ENCODE results near the gene NCKAP5L.

The NCKAP5L gene

DNA sequence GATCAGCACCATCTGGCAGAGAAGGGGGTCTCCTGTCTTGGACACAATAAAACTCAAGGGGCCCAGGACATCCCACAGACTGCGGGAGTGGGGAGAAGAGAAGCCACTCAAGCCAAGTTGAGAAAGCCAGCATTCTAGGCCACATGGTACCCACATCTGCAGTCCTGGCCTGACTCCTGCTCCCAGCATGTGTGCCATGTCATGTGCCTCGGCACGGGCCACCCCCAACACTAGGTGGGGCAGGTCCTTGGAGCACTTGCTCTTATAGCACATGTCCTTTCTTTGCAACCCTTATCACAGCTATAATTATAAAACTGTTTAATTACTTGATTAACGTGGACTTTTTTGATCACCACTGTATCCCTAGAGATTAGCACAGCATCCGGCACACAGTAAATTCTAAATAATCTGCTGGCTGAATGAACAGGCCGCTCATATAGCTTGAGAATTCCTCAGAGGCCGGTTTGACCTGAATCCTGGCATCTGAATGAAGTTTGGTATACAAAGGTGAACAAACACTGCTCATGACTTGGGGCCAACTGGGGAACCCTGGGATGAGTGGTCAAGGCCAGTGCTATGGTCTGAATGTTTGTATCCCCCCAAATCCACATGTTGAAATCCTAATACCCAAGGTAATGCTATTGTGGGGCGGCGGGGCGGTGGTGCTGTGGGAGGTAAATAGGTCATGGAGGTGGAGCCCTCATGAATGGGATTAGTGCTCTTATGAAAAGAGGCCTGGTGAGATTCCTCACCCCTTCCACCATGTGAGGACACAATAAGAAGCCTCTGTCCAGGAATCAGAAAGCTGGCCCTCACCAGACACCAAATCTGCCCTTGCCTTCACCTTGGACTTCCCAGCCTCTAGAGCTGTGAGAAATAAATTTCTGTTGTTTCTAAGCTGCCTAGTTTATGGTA is 6.6 kb downstream of the NCKAP5L start:
- DNase-seq: no peak

DNA sequence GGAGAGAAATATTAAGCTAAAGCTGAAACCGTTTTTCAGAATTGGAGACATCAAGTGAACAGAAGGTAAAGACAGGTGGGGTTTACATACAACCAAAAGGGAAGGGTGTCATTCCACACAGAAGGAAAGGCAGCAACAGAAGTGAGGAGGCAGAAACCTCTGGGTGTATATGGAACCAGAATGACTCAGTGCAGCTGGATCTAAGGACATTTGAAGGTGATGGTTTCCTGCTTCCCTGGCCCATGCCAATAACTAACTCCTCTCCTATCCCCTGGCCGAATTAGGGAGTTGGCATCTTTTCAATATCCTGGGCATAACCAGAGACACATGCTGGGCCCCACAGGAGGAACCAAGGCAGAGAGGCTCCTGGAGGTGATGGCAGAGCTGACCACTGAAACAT is 8.4 kb downstream of the NCKAP5L start:
- no peak for DNase-seq

DNA sequence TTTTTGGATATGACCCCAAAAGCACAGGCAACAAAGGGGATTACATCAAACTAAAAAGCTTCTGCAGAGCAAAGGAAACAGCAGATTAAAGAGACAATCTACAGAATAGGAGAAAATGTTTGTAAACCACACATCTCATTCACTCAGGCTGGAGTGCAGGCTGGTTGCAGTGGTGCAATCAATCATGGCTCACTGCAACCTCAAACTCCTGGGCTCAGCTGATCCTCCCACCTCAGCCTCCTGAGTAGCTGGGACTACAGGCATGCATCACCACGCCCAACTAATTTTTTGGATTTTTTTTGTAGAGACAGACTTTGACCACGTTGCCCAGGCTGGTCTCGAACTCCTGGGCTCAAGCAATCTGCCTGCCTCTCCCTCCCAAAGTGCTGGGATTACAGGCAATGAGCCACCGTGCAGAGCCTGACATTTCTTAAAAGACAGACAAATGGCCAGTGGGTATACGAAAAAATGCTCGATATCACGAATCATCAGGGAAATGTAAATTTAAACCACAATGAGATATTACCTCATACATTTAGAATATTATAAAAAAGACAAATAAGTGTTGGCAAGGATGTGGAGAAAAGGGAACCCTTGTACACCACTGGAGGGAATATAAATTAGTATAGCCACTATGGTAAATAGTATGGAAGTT is 9.8 kb downstream of the NCKAP5L start:
- no peak for DNase-seq

DNA sequence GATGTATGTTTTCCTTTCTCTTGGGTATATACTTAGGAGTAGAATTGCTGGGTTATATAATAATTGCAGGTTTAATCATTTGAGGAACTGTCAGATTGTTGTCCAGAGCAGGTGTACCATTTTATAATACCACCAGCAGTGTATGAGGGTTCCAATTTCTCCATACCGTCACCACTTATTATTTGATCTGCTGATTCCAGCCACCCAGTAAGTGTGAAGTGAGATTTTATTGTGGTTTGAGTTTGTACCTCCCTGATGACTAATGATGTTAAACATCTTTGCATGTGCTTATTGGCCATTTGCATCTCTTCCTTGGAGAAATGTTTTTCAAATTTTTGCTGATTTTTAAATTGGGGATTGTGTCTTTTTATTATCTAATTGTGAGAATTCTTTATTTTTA is 15.1 kb downstream of the NCKAP5L start:
- DNase-seq: no peak

DNA sequence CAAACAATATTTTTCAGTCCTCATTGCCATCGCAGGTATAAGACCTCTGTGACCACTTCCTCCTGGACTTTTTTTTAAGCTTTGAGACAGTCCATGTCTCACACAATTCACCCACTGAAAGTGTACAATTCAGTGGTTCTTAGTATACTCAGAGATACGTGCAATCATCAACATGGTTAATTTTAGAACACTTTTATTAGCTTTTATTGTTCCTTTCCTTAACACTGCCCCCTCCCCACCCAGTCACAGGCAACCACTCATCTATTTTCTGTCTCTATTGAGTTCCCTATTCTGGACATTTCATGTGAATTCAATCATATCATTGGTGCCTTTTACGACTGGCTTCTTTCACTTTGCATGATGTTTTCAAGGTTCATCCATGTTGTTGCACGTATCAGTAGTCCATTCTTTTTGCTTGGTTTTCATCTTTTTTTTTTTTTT is 16.2 kb downstream of the NCKAP5L start:
- DNase-seq: no peak

DNA sequence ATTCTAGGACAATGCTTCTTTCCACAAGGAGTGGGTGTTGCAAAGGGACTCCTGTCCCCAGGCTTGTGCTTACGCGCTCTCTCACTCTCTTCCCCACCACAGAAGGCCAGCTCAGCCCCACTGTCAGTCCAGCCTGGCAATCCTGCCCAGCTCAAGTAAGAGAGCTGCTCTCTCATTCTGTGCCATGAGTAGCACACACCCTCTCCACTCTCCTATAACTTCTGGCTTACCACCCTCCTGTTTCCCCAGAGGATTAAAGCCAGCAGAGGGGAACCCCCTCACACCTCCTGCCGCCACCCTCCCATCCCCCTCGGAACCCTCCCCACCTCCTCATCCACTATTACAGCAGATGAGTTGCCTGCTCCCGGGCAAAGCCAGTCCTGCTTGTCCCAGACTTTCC is 17.1 kb downstream of the NCKAP5L start:
- no peak for DNase-seq

DNA sequence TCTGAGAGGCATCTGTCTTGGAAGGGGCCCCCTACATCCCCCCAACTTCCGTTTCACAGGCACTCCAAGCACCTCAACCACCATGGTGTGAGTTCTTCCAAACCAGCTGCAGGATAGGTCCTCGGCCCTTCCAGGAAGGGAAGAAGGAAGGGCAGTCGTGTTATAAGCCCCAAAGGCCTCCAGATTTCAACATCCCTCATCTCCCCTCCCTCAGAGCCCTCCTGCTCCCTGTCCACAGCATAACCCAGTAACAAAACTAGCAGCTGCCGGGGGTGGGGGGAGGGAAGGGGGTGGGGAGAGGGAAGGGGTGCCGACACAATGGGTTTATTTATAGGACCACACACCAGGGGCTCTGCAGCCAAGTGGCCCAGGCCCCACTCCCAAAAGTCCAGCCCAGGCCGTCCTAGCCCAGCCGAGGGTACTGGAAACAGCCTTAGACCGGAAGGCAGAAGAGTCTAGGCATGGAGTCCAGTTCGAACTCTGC is 18.3 kb downstream of the NCKAP5L start:
- DNase-seq: no peak

DNA sequence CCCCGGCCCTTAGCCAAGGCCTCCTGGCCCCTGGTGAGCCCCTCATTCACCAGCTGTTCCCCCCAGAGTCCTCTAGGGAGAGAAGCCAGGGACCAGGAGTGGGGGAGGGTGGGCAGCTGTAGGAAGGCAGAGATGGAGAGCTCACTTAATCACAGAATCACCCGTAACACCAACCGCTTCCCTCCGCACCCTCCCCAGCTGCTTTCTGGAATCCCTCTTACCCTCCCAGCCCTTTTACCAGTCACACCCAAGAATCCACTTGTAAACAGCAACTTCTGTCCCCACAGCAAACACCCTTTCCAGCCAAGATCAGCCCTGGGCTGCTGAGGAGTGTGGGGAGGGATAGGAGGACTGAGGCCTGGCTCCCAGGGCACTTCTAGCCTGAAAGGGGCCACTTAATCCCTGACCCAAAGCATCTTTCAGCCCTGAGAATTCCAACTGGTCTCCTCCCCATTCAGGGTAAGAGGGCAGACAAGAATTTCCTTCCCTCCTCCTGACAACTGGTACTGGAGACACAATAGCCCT is 18.8 kb downstream of the NCKAP5L start:
- DNase-seq: no peak

DNA sequence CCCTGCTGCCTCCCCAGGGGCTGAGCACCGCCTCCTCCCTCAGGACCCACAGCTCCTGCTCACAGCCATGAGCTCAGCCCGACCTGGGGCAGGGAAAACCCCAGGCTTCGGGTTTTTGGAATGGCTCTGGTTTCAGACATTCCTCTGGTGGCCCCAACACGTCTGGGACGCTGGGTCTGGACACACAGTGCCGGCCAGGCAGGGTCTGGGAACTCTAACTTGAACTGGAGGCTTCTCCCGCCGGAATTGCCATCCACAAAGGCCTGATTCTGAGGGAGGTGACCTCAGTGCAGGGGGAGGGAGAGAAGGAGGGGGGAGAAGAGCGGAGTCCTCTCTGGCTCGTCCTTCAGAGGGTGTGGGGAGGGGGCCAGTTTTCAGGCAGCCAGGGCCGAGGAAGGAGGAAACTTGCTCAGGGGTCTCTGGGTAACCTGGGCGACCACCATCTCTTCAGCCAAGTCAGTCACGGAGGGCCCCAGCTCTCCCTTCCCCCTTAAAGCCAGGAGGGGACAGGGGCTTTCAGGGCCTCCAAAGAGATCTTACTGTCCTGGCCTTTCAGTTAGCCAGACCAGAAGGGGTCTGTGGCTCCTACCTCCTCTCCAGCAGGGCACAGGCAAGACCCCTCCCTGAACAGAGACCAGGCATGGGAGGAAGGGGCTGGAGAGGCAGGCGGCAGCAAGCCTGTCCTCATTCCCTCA is 19.4 kb downstream of the NCKAP5L start:
- DNase-seq: no peak

DNA sequence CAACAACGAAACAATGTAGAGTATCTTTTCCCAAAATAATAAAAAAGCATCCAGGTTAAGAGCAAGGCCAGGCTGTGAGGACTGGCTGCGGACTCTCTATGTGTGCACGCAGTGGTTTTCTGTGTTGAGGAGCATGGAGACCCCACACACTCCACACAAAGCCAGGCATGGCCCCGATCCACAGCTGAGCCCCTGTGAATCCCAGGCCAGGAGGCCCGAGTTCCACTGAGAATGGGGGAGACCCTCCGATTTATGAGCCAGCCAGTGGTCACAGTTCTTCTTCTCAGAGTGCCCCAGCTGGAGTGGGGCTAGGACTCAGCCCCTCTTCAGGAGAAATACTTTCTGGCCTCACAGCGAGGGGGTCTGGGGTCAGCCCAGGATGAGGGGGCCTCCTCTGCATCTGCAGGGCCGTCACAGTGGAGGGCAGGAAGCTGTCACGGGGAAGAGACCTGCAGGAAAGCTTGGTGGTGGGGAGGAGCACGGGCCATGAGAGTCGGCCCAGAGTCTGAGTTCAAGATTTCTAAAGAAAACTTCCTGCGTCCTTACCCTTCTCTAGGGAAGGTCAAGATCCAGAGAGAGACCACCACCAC is 20.1 kb downstream of the NCKAP5L start:
- no peak for DNase-seq

DNA sequence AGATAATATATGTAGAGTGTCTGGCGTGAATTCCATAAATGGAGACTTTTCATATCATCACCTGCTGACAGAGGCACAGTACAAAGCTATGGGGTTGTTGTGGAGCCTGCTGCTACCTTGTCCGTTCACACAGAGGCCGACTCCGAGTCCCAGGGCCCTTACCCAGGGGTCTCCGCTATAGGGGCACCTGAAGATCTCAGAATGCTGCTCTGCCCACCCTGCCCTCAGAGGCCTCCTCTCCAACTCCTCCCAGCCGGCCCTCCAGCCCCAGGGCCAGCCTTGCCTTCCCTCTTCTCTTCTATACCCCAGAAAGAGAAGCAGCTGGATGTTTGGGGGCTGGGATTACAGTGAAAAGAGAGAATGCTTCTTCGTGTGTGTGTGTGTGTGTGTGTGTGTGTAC is 21.3 kb downstream of the NCKAP5L start:
- no peak for DNase-seq

DNA sequence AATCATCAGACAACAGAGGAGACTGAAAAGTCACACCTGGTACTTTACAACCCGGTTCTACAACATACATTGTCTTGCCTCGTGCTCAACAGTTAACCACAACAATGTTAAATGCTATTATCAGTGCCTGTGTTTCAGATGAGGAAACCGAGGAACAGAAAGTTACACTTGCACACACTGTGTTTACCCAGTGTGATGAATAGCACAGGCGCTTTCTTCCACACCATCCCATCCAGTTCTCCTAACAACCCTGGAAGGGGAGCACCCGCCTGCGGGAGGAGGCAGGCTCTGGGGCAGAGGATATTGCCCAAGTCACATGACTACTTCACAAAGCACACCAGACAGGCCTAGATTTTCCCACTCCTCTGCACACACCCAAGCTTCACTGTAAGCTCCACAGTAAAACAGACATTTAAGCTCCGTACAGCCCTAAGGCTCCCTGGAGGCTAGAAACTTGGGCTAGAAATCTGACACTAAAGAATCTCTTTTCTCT is 21.8 kb downstream of the NCKAP5L start:
- no peak for DNase-seq

DNA sequence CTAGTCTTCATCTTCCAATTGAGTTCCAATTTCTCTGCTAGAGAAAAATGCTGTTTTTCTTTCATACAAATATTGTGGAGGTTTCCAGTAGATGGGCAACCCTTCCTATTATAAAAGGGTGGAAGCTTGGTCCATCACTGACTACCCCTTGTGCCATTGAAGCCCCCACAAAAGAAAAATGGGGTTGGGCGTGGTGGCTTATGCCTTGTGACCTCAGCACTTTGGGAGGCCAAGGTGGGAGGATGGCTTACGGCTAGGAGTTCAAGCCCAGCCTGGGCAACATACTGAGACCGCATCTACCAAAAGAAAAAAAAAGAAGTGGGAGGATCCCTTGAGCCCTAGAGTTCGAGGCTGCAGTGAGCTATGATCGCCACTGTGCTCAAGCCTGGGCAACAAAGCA is 22.8 kb downstream of the NCKAP5L start:
- no peak for DNase-seq

DNA sequence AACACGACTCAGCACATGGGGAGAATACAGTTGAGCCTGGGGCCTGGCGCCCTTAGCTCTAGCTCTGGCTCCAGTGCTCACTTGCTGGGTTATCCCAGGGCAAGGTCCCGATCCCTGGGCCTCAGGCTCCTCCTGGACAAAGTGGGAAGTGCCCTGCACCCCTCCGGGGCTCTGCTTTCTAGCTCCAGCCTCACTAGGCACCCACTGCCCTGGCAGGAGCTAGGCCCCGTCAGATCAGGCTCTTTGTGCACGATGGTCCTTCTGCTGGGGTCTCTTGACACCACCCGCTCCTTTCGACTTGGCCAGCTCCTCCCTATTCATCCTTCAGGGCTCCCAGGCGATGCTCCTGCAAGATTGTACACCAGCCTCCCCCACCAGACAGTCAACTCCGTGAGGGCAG is 23.4 kb downstream of the NCKAP5L start:
- DNase-seq: no peak

DNA sequence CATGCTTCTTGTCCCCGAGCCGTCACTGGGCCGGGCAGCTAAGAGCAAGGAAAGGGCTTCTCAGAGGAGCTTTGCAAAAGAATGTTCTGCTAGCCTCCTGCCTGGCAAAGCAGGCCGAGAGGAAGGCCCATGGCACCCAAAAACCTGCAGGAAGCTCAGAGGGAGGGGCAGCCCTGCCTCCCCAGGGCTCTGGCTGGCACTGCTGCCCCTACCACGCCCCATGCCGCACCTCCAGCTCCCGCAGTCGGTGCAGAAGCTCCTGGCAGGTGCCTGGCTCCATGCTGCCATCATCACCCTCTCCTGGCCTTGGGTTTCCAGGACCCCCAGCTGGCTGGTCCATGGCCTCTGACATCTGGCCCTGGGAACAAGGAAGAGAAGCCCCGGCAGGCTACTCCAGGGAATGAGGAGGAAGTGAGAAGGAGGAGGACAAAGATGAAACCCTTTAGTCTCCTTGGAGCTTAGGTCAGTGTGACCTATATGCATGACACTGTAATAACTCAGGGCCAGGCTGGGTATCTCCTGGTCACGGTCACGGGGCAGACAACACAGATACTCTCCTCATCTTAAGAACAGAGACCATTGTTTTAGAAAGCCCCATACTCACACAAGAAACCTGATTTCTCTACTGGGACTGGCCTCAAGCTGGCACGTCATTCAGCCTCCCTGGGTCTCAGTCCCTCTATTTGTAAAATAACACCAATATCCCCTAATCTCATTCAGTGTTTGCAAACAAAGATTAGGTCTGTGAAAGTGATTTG is 24.3 kb downstream of the NCKAP5L start:
- no peak for DNase-seq

DNA sequence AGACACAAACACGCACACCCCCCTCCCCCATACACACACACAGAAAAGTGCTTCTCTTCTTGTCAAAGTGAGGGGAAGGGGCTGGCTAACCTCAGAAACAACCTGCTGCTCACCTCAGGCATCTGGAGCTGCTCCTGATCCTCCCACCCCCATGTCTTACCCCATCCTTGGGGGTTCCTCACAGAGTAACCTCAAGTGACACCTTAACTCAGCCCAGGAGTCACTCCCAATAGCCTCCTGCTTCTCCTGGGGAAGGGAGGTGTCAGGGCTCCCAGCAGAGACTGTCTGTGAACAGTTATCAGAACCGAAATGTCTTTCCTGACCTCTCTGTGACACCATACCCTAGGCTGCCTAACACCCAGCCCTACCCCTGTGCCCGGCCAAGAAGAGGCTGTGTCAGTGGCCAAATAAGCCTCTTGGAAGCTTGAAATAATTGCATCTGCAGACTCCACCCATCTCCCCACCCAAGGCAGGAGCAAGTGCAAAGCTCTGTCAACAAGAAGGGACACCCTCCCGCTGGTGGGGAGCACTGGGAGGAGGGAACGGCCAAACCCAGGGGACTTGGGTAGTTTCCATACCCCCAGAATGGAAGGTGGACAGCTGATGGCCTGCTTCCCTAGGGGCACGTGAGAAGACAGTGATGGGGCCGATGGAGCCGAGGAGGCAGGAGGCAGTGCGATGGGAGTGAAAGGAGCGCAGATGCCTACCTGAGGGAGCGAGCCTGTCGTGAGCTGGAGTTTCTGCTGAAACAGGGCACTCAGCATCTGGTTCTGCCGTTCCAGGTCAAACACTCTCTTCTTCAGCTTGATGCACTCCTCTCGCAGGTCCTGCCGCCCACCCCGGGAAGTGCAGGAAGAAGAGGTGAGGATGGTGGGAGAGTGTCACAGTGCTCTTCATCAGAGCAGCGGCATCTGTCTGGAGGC is 26.8 kb downstream of the NCKAP5L start:
- no peak for DNase-seq

DNA sequence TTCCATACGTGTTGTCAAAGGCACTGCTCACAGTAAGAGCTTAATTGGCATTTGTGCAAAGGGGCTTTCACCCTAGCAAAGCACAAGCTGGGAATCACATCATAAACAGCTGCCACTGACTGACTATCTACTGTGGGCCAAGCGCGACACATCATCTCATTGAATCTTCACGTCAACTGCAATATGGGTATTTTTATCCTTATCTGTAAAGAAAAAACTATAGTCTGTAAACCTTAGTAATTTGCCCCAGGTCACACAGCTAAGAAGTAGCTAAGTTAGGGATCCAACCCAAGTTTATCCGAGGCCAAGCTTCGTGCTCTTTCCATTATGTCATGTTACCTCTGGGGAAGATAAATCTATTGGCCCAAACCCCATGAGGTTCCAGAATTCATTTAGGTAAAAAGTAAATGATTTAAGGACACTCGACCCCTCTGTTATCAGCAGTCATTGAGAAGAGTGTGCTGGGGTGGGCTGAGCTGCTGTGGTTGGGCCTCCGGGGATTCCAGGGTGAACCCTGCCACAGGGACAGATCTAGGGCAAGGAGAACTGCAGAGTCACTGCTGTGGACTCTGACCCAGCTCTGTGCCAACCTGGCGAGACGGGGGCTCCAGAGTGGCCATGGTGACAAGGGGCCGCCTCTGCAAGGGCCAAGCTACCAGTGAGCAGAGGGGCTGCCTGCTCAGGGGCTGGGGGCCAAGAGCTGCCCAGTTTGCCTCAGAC is 27.6 kb downstream of the NCKAP5L start:
- DNase-seq: no peak

DNA sequence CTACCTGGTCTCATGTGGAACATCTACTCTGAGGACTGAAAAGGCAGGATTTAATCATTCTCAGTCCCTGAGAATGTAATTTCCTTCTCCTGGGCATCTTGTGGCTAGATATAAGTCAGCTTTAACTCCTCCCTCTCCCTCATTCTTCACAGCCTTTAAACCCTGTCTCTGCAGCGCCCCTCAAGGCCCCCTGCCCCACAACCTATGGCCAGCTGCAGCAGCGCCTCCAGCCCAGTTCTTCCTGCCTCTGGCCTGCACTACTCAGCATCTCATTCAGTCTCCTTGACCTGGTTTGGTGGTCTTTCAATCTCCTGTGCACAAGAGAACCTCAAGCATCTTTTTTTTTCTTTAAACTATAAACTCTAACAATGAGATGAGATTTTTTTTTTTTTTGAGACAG is 29.3 kb downstream of the NCKAP5L start:
- no peak for DNase-seq

DNA sequence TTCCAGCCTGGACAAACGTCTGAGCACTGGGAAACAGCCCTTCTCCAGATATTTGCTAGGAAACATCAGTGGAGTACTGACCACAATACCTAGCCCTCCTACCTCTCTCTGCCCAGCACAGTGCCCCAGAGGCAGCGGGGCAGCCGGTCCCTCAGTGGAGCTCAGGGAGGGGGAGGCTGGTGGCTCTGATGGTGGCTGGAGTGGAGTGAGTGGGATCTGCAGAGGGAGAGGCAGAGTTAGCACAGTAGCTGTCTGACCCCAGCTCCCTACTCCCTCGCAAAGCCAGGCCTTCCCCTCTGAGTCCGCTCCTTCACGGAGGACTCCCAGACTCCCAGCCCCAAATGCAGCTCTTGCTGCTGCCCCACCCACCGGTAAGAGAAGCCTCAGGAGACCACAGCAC is 30.0 kb downstream of the NCKAP5L start:
- DNase-seq: no peak

DNA sequence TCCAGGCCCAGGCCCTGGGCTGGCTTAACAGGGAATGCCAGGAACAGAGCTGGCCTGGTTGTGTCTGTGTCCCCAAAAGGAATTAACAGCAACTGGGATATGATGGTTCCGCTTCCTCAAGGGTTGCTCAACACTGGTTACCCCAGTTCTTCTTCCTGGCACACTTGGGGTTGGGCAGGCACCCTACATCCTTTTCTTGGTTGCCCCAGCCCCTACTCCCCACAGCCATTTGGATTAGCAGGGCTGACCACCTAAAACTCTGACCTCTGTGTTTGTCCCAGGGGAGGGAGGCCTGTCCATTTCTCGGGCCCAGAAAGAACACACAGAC is 30.8 kb downstream of the NCKAP5L start:
- DNase-seq: no peak

All from activated naive CD4-positive, alpha-beta T cell treated with anti-CD3 and anti-CD28 coated beads, Interleukin-2, amount 50 U/mL, for 16 hours (primary cell).